Measurements from ENCODE around the gene MYMX. TPM values are rescaled to one million over a fixed set of nuclear protein-coding genes. Genes with fewer than 3 reads are reported as not detected.

The MYMX gene
- total RNA-seq, 1 experiment from 2014 or later: not detected

DNA sequence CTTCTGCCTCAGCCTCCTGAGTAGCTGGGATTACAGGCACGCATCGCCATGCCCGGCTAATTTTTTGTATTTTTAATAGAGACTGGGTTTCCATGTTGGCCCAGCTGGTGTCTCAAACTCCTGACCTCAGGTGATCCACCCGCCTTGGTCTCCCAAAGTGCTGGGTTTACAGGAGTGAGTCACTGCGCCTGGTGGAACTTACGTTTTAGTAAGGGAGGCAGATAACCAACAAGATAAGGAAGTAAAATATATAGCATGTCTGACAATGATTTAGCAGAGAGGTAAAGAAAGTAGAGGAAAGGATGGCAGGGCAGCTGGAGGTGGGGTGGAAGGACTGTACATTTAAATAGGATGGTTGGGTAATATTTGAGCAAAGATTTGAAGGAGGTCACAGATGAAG is 12.8 kb upstream of the MYMX start:
- intact Hi-C loops (cut with micrococcal nuclease): no loop called here
- Histone ChIP-seq H3K4me3 (replicated peaks in 1 of 2; ENCODE audit: low read depth in 1 of 2, low read length in 2 of 2) (no peak overlapping the region), H3K27me3 (ENCODE audit: insufficient read depth, low read length) (no peaks in the 10 kb centered on the region), H3K9ac (ENCODE audit: low read length) (no peak overlapping the region), H3K4me2 (ENCODE audit: low read length) (0 out of 2 replicates have a peak overlapping the region, but pooled peaks have one; percentile 7), H3K9me2 (ENCODE audit: insufficient read depth) (no peaks in the 10 kb centered on the region), H3K36me3 (ENCODE audit: control insufficient read depth in 1 of 2, insufficient read depth in 2 of 2, low read length in 2 of 2) (no peaks in the 10 kb centered on the region), H2AFZ (ENCODE audit: low read depth, low read length, poor library complexity, severe bottlenecking) (peak overlapping the region; percentile 74), H3K4me1 (ENCODE audit: control insufficient read depth in 1 of 2, insufficient read depth in 2 of 2, low read length in 2 of 2) (peaks cover 0 to 10% of the 10 kb centered on the region in 2 experiments; a peak in 2 of 4 replicates), H3K27ac (ENCODE audit: low read depth, low read length) (no peak overlapping the region), H3K9me3 (ENCODE audit: control insufficient read depth in 1 of 2, insufficient read depth in 1 of 2, low read depth in 1 of 2, low read length in 2 of 2) (no peaks in the 10 kb centered on the region), H4K20me1 (ENCODE audit: insufficient read depth) (no peaks in the 10 kb centered on the region), H3K79me2 (ENCODE audit: insufficient read depth, low read length) (no peaks in the 10 kb centered on the region)
- ChIA-PET CTCF (no interaction called here), RAD21 (ENCODE audit: low non-redundant PET in 1 of 2, low total read pairs in 2 of 2, uncharacterized antibody in 2 of 2, unreplicated experiment in 2 of 2) (no interaction called here), POLR2A (no interaction called here)
- ATAC-seq (no peak), DNase-seq (ENCODE audit: low read depth, low spot score) (no peak)
- BruUV-seq (replicated peaks): no TSS peak
- TF ChIP-seq, protein P1, sequence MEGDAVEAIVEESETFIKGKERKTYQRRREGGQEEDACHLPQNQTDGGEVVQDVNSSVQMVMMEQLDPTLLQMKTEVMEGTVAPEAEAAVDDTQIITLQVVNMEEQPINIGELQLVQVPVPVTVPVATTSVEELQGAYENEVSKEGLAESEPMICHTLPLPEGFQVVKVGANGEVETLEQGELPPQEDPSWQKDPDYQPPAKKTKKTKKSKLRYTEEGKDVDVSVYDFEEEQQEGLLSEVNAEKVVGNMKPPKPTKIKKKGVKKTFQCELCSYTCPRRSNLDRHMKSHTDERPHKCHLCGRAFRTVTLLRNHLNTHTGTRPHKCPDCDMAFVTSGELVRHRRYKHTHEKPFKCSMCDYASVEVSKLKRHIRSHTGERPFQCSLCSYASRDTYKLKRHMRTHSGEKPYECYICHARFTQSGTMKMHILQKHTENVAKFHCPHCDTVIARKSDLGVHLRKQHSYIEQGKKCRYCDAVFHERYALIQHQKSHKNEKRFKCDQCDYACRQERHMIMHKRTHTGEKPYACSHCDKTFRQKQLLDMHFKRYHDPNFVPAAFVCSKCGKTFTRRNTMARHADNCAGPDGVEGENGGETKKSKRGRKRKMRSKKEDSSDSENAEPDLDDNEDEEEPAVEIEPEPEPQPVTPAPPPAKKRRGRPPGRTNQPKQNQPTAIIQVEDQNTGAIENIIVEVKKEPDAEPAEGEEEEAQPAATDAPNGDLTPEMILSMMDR (IDR thresholded peaks at IDR 0.05 in 2 of 3, conservative IDR thresholded peaks at IDR 0.05 in 1 of 3; ENCODE audit: borderline replicate concordance in 1 of 3, insufficient read depth in 1 of 3, low read depth in 2 of 3, low read length in 2 of 3): no peak
- TF ChIP-seq, protein P2, sequence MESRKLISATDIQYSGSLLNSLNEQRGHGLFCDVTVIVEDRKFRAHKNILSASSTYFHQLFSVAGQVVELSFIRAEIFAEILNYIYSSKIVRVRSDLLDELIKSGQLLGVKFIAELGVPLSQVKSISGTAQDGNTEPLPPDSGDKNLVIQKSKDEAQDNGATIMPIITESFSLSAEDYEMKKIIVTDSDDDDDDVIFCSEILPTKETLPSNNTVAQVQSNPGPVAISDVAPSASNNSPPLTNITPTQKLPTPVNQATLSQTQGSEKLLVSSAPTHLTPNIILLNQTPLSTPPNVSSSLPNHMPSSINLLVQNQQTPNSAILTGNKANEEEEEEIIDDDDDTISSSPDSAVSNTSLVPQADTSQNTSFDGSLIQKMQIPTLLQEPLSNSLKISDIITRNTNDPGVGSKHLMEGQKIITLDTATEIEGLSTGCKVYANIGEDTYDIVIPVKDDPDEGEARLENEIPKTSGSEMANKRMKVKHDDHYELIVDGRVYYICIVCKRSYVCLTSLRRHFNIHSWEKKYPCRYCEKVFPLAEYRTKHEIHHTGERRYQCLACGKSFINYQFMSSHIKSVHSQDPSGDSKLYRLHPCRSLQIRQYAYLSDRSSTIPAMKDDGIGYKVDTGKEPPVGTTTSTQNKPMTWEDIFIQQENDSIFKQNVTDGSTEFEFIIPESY (IDR thresholded peaks at IDR 0.05; ENCODE audit: extremely low read depth, insufficient replicate concordance, low read length): no peak
- TF ChIP-seq RAD21 (IDR thresholded peaks at IDR 0.05; ENCODE audit: low read depth) (no peak), EGR1 (IDR thresholded peaks at IDR 0.05; ENCODE audit: low read depth) (no peak), SP1 (IDR thresholded peaks at IDR 0.05; ENCODE audit: low read depth) (no peak), ZFX (IDR thresholded peaks at IDR 0.05) (no peak), JUND (IDR thresholded peaks at IDR 0.05) (no peak), EZH2phosphoT487 (IDR thresholded peaks at IDR 0.05; ENCODE audit: borderline replicate concordance) (no peak)
- TF ChIP-seq, protein P3, sequence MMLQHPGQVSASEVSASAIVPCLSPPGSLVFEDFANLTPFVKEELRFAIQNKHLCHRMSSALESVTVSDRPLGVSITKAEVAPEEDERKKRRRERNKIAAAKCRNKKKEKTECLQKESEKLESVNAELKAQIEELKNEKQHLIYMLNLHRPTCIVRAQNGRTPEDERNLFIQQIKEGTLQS (IDR thresholded peaks at IDR 0.05): no peak
